Measurements from ENCODE around the gene RNF17. TPM values are rescaled to one million over a fixed set of nuclear protein-coding genes. Genes with fewer than 3 reads are reported as not detected.
A peak's percentile ranks its signal among the peaks of the same experiment; 100 is the strongest.
"Not testable (repeated sequence)": the region's sequence is repeated elsewhere in the genome, so short reads cannot be mapped to it uniquely, and the experiment has no call there.

The RNF17 gene
- total RNA-seq, 1 donor from 2014 or later, result not detected

GRCh38 chr13:24725379-24725778, 38.6 kb upstream of the RNF17 start:
- Histone ChIP-seq H3K9me3 (ENCODE audit: insufficient read depth, low read depth, low read length) (no peaks in the 10 kb centered on the region), H3K27me3 (ENCODE audit: insufficient read depth, low read length) (no peaks in the 10 kb centered on the region), H3K9ac (ENCODE audit: low read length) (no peak overlapping the region), H3K4me3 (ENCODE audit: insufficient read depth, low read depth, low read length) (no peak overlapping the region), H3K36me3 (ENCODE audit: insufficient read depth, low read length) (no peaks in the 10 kb centered on the region), H2AFZ (ENCODE audit: low read depth, low read length) (no peak overlapping the region), H3K4me1 (ENCODE audit: insufficient read depth, low read length) (no peaks in the 10 kb centered on the region), H3K79me2 (ENCODE audit: insufficient read depth, low read length) (no peaks in the 10 kb centered on the region), H4K20me1 (ENCODE audit: insufficient read depth, low read length) (no peaks in the 10 kb centered on the region), H3K27ac (ENCODE audit: low read depth, low read length) (no peak overlapping the region), H3K4me2 (ENCODE audit: low read length) (no peak overlapping the region)
- no peak for FAIRE-seq
- H3K36me3 Mint-ChIP-seq (ENCODE audit: low read depth, unreplicated experiment), result no peaks in the 10 kb centered on the region
- DNase-seq (ENCODE audit: low read depth), result no peak
- H3K27ac Mint-ChIP-seq (ENCODE audit: unreplicated experiment), result no peak overlapping the region
- no peak overlapping the region for H3K4me3 Mint-ChIP-seq (ENCODE audit: unreplicated experiment)
- H3K4me1 Mint-ChIP-seq (ENCODE audit: low read depth, unreplicated experiment), result no peaks in the 10 kb centered on the region
- H3K9me3 Mint-ChIP-seq (ENCODE audit: unreplicated experiment), result no peaks in the 10 kb centered on the region
- no peak for TF ChIP-seq CTCF (IDR thresholded peaks at IDR 0.05; ENCODE audit: insufficient read depth, low read depth, low read length)
- no peak for TF ChIP-seq EZH2 (IDR thresholded peaks at IDR 0.05; ENCODE audit: insufficient read depth, low read length)
- peaks cover 44% of the 10 kb centered on the region for H3K27me3 Mint-ChIP-seq (ENCODE audit: low read depth, unreplicated experiment)

DNA sequence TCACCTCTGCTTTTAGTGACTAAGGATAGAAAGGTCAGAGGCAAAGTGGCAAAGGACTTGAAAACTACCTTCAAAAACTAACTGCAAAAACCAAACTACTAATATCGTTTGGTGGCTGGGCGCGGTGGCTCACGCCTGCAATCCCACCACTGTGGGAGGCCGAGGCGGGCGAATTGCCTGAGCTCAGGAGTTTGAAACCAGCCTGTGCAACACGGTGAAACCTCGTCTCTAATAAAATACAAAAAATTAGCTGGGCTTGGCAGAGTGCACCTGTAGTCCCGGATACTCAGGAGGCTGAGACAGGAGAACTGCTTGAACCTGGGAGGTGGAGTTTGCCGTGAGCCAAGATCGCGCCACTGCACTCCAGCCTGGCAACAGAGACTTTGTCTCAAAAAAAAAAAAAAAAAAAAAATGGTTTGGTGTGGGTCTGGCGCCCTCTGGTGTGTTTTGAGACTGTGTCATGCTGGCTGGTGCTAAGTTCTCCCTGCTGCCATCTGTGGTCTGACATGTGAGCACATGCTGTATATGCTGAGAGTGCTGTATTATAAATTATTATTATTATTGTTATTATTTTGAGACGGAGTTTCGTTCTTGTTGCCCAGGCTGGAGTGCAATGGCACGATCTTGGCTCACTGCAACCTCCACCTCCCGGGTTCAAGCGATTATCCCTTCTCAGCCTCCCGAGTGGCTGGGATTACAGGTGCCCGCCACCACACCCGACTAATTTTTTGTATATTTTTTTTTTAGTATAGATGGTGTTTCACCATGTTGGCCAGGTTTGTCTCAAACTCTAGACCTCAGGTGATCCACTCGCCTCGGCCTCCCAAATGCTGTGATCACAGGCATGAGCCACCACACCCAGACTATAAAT, 36.0 kb upstream of the RNF17 start:
- Histone ChIP-seq H3K4me3 (ENCODE audit: insufficient read depth, low read depth, low read length) (no peak overlapping the region), H3K4me1 (ENCODE audit: insufficient read depth, low read length) (no peaks in the 10 kb centered on the region), H3K27me3 (ENCODE audit: insufficient read depth, low read length) (no peaks in the 10 kb centered on the region), H3K9ac (ENCODE audit: low read length) (no peak overlapping the region), H3K36me3 (ENCODE audit: insufficient read depth, low read length) (no peaks in the 10 kb centered on the region), H3K4me2 (ENCODE audit: low read length) (no peak overlapping the region), H2AFZ (ENCODE audit: low read depth, low read length) (no peak overlapping the region), H3K9me3 (ENCODE audit: insufficient read depth, low read depth, low read length) (no peaks in the 10 kb centered on the region), H3K27ac (ENCODE audit: low read depth, low read length) (no peak overlapping the region), H3K79me2 (ENCODE audit: insufficient read depth, low read length) (no peaks in the 10 kb centered on the region), H4K20me1 (ENCODE audit: insufficient read depth, low read length) (no peaks in the 10 kb centered on the region)
- Mint-ChIP-seq H3K4me3 (ENCODE audit: unreplicated experiment) (no peak overlapping the region), H3K27me3 (ENCODE audit: low read depth, unreplicated experiment) (peaks cover 36% of the 10 kb centered on the region), H3K4me1 (ENCODE audit: low read depth, unreplicated experiment) (no peaks in the 10 kb centered on the region), H3K36me3 (ENCODE audit: low read depth, unreplicated experiment) (peaks cover 3% of the 10 kb centered on the region), H3K27ac (ENCODE audit: unreplicated experiment) (no peak overlapping the region), H3K9me3 (ENCODE audit: unreplicated experiment) (peaks cover 9% of the 10 kb centered on the region)
- TF ChIP-seq EZH2 (IDR thresholded peaks at IDR 0.05; ENCODE audit: insufficient read depth, low read length) (no peak), CTCF (IDR thresholded peaks at IDR 0.05; ENCODE audit: insufficient read depth, low read depth, low read length) (peak; percentile 74)
- DNase-seq (ENCODE audit: low read depth), result peak; percentile 62
- no peak for FAIRE-seq

DNA sequence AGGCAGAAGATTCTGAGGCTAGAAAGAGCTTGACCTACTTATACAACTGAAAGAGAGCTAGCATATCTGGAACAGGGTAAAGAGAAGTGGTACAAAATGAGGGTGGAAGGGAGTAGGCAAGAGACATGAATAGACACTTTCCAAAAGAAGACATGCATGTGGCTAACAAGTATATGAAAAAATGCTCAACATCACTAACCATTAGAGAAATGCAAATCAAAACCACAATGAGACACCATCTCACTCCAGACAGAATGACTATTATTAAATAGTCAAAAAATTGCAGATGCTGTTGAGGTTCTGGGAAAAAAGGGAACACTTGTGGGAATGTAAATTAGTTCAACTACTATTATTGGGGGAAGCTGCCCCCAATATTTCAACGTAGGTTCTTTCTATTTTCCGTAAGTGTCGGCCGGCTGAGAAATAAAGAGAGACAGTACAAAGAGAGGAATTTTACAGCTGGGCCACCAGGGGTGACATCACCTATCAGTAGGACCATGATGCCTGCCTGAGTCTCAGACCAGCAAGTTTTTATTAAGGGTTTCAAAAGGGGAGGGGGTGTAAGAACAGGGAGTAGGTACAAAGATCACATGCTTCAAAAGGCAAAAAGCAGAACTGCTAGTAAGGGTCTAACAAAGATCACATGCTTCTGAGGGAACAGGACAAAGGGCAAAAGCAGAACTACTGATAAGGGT, 32.9 kb upstream of the RNF17 start:
- not testable (repeated sequence) for H3K36me3 Mint-ChIP-seq (ENCODE audit: low read depth, unreplicated experiment); FAIRE-seq; DNase-seq (ENCODE audit: low read depth); H3K27ac ChIP-seq (ENCODE audit: low read depth, low read length); H3K27me3 ChIP-seq (ENCODE audit: insufficient read depth, low read length); H2AFZ ChIP-seq (ENCODE audit: low read depth, low read length); H3K9me3 Mint-ChIP-seq (ENCODE audit: unreplicated experiment); H3K9ac ChIP-seq (ENCODE audit: low read length); H3K4me1 Mint-ChIP-seq (ENCODE audit: low read depth, unreplicated experiment); H4K20me1 ChIP-seq (ENCODE audit: insufficient read depth, low read length); H3K4me1 ChIP-seq (ENCODE audit: insufficient read depth, low read length); H3K4me2 ChIP-seq (ENCODE audit: low read length); H3K79me2 ChIP-seq (ENCODE audit: insufficient read depth, low read length); H3K36me3 ChIP-seq (ENCODE audit: insufficient read depth, low read length); H3K4me3 ChIP-seq (ENCODE audit: insufficient read depth, low read depth, low read length); H3K9me3 ChIP-seq (ENCODE audit: insufficient read depth, low read depth, low read length); H3K4me3 Mint-ChIP-seq (ENCODE audit: unreplicated experiment)
- Mint-ChIP-seq H3K27me3 (ENCODE audit: low read depth, unreplicated experiment) (peaks cover 12% of the 10 kb centered on the region), H3K27ac (ENCODE audit: unreplicated experiment) (peak overlapping the region; percentile 31)

All from astrocyte (in vitro differentiated cells and primary cell).